ENCODE data around the gene ATF6.

The ATF6 gene

DNA sequence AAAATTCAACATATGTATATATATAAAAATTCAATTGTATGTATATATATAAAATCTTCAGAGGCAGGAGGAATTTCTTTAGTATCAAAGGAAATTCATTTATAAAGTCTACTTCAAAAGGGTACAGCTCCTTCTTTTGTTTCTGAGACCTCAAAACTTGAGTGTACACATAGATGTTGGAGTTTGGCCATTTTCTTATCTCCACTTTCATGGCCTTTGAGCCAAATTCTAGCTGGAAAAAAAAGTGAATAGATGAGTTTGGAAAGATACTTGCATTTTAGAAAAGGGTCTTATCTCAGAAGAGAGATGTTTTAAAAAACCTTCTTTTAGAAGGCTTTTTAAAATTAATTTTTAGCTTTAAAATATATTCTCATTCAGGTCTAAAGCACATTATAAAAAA lies 103.2 kb downstream of the ATF6 start:
- Histone ChIP-seq H3K4me3 (no peak overlapping the region), H3K4me1 (peaks cover 20% of the 10 kb centered on the region)
- in situ Hi-C loops (cut with MboI; ENCODE audit: low sequenced_read_pairs) = no loop called here

DNA sequence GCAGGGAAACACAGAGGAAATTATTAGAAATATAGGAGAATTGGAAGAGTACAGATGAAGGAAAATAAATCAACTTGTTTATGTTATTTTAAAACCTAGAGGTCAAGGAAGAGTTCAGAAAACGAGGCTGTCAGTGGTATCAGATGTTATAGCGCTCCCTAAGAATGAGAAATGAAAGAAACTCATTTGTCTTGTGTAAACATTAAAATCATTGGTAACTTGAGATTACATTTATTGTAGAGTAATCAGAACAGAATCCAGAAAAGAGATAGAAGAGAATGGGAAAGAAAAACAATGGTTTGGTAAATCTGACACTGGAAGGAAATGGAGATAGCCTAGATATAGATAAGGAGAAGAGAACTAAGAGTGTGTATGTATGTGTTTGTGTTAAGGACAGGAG lies 106.4 kb downstream of the ATF6 start:
- in situ Hi-C loops (cut with MboI; ENCODE audit: low sequenced_read_pairs) = no loop called here
- DNase-seq (ENCODE audit: low spot score in 2 of 2) = no peak
- no peaks in the 10 kb centered on the region for H3K9me3 ChIP-seq

More for the DNA sequence above, 103.2 kb downstream of the ATF6 start:
- no peak for DNase-seq (ENCODE audit: low spot score in 2 of 2)
- H3K36me3 ChIP-seq (replicated peaks) = no peaks in the 10 kb centered on the region
- H3K27me3 ChIP-seq (ENCODE audit: low read depth) = no peaks in the 10 kb centered on the region
- H3K9me3 ChIP-seq = no peaks in the 10 kb centered on the region

DNA sequence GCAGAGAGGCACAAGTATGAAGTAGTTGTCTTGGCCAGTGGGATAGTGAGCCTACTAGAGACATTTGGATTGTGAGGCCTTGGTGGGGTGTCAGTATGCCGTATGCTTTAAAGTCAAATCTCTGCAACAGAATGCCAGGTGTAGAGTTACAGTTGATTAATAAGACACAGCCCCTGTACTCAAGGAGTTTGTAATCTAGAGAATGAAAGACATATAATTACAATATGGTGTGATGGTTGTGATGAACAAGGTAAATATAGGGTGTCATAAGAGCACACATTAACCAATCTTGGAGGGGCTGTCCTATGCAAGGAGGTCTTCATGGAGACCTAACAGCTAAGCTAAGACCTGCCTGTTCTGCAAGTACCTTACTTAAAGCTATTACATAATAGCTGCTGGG lies 113.1 kb downstream of the ATF6 start:
- in situ Hi-C loops (cut with MboI; ENCODE audit: low sequenced_read_pairs) = no loop called here
- DNase-seq (ENCODE audit: low spot score in 2 of 2) = no peak
- no peak overlapping the region for H3K4me3 ChIP-seq

More for the DNA sequence above, 106.4 kb downstream of the ATF6 start:
- Histone ChIP-seq H3K4me1 (peaks cover 20% of the 10 kb centered on the region), H3K4me3 (no peak overlapping the region), H3K27me3 (ENCODE audit: low read depth) (no peaks in the 10 kb centered on the region), H3K36me3 (replicated peaks) (no peaks in the 10 kb centered on the region)

DNA sequence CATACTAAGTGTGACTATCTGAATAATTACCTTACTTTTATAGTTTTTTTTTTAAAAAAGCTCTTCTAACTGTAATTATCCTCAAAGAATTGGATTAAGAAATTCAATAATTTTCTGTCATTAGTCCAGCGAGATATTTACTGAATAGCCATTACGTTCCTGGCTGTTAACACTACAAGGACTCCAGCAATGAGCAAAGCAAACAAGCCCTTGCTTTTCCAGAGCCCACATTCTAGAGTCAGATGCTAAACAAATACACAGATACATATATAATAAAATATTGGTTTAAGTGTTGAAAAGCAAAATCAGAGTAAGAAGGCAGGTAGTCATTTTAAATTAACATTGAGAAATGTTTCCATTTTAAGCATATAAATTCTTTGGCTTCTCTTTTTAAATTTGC lies 118.4 kb downstream of the ATF6 start:
- no peak overlapping the region for H3K4me3 ChIP-seq
- no peaks in the 10 kb centered on the region for H3K27me3 ChIP-seq (ENCODE audit: low read depth)
- DNase-seq (ENCODE audit: low spot score in 2 of 2) = no peak
- H3K4me1 ChIP-seq = no peaks in the 10 kb centered on the region
- H3K36me3 ChIP-seq (replicated peaks) = no peaks in the 10 kb centered on the region
- in situ Hi-C loops (cut with MboI; ENCODE audit: low sequenced_read_pairs) = no loop called here
- no peaks in the 10 kb centered on the region for H3K9me3 ChIP-seq

More for the DNA sequence above, 113.1 kb downstream of the ATF6 start:
- H3K27me3 ChIP-seq (ENCODE audit: low read depth) = no peaks in the 10 kb centered on the region
- no peaks in the 10 kb centered on the region for H3K9me3 ChIP-seq
- no peaks in the 10 kb centered on the region for H3K36me3 ChIP-seq (replicated peaks)
- H3K4me1 ChIP-seq = no peaks in the 10 kb centered on the region

DNA sequence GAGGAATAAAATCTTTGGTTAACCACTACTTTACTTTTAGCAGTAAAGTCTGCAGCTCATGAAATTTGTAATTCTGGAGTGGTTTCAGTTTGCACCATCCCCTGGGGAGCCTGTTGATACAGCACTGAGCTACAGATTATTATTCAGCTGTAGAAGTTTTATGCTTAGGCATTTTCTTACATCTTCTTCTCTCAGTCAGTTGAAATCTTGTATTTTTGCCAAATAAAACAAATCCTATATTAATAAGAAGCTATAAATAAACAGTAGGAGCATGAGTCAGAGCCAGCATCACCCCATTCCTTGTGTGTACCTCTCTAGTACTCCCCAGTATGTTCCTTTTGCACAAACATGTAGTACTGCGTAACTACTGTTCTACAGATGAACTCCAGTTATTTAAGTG lies 118.9 kb downstream of the ATF6 start:
- Histone ChIP-seq H3K4me1 (no peaks in the 10 kb centered on the region), H3K9me3 (no peaks in the 10 kb centered on the region), H3K36me3 (replicated peaks) (no peaks in the 10 kb centered on the region), H3K27me3 (ENCODE audit: low read depth) (no peaks in the 10 kb centered on the region), H3K4me3 (no peak overlapping the region)
- in situ Hi-C loops (cut with MboI; ENCODE audit: low sequenced_read_pairs) = no loop called here
- DNase-seq (ENCODE audit: low spot score in 2 of 2) = no peak

DNA sequence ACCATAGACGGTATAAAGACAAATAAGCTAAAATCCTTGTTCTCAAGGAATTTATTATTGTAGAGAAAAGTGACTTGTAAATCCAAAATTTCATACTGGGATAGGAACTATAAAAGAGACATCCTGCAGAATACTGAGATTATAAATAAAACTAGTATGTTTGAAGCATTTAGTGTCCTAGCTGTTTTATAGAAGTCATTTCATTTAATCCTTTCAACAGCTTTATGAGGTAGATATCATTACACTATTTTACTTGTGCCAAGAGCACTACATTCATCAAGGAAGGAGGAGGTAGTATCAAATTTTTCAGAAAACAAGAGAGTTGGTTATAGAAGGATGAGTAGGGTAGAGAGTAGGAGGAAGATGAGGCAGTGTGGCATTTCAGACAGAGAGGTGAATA lies 119.6 kb downstream of the ATF6 start:
- DNase-seq (ENCODE audit: low spot score in 2 of 2) = no peak
- Histone ChIP-seq H3K36me3 (replicated peaks) (no peaks in the 10 kb centered on the region), H3K4me3 (no peak overlapping the region), H3K27me3 (ENCODE audit: low read depth) (no peaks in the 10 kb centered on the region), H3K9me3 (no peaks in the 10 kb centered on the region), H3K4me1 (no peaks in the 10 kb centered on the region)
- in situ Hi-C loops (cut with MboI; ENCODE audit: low sequenced_read_pairs) = no loop called here

DNA sequence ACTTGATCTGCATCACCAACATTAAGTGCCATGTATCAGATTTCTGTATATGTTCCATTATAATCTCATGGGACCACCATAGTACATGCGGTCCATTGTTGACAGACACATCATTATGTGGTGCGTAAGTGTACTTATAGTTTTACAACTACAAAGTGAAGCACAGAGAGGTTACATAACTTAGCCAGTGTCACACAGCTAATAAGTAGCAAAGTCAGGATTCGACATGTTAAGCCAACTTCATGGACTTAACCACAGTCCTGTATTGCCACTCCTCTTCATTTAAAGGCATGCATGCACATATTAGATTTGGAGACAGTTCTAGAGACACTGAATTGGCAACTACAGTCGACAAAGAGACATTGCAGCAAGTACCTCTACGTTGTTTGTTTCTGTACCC lies 120.5 kb downstream of the ATF6 start:
- H3K4me1 ChIP-seq = no peaks in the 10 kb centered on the region
- H3K9me3 ChIP-seq = no peaks in the 10 kb centered on the region
- no peaks in the 10 kb centered on the region for H3K36me3 ChIP-seq (replicated peaks)
- H3K27me3 ChIP-seq (ENCODE audit: low read depth) = no peaks in the 10 kb centered on the region
- no peak for DNase-seq (ENCODE audit: low spot score in 2 of 2)
- H3K4me3 ChIP-seq = no peak overlapping the region
- in situ Hi-C loops (cut with MboI; ENCODE audit: low sequenced_read_pairs) = no loop called here

DNA sequence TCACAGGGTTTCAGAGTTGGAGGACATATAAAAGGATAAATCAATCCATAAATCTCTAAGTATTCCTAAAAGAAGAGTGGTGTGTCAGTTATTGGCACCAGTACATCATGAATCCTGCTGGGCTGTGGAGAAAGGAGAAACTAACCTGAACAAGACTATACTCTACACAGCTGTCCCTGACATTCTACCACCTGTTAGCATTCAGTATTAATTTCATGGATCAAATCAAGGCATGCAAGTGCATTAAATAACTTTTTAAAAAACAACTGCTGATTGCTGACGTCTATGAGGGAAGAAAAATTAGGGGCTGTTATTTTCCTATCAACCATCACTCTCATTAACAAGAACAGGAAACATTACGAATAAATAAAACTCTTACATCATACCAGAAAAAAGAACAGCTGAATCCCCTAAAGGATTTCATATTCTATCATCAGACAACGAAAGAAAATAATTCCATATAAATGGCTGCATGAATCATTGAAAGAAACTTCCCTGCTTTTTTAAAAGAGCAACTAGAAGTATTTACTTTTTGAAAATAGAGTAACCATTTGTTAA lies 121.7 kb downstream of the ATF6 start:
- in situ Hi-C loops (cut with MboI; ENCODE audit: low sequenced_read_pairs) = no loop called here
- DNase-seq (ENCODE audit: low spot score in 2 of 2) = no peak
- no peaks in the 10 kb centered on the region for H3K4me1 ChIP-seq
- no peaks in the 10 kb centered on the region for H3K9me3 ChIP-seq
- H3K36me3 ChIP-seq (replicated peaks) = no peaks in the 10 kb centered on the region
- no peaks in the 10 kb centered on the region for H3K27me3 ChIP-seq (ENCODE audit: low read depth)
- H3K4me3 ChIP-seq = no peak overlapping the region

DNA sequence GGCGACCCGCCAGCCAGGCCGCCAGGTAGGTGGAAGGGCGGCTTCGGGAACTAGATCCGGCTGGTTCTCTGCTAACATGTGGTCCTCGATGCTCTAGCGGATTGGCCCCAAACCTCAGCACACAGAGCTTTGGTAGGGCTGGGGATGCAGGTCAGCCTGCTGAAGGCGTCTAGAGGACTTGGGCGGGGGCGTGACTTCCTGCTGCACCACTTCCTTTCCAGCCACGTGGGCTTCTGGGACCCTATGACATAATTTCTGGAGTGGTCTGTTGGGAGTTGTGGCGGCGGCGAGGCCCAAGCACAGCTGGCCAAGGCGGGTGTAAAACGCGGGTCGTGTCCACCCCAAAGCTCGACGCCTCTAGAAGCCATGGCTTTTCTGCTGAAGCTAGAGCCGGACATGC lies 124.5 kb downstream of the ATF6 start:
- in situ Hi-C loops (cut with MboI; ENCODE audit: low sequenced_read_pairs) = no loop called here
- no peaks in the 10 kb centered on the region for H3K27me3 ChIP-seq (ENCODE audit: low read depth)
- H3K4me1 ChIP-seq = no peaks in the 10 kb centered on the region
- no peak for DNase-seq (ENCODE audit: low spot score in 2 of 2)
- H3K4me3 ChIP-seq = no peak overlapping the region
- H3K9me3 ChIP-seq = no peaks in the 10 kb centered on the region
- no peaks in the 10 kb centered on the region for H3K36me3 ChIP-seq (replicated peaks)

DNA sequence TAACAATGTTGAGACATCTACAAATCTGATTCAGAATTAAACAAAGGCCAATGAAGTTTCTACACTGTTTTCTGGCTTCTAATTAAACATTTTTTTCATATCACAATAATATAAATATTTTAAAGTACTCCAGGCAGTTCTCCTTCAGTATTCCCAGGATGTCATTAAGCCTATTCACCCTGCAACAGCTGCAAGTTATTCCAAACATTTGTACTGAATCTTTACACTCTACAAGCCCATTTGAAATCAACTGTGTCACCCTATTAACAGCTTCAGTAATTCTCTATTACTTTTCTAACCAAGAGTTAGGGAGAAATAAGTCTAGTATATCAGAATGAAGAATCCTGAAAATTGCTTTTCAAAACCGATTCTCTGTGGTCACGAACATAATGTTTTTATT lies 133.0 kb downstream of the ATF6 start:
- Histone ChIP-seq H3K4me3 (no peak overlapping the region), H3K4me1 (peaks cover 3% of the 10 kb centered on the region; the same call in 1 of the 2 replicates), H3K27me3 (ENCODE audit: low read depth) (no peaks in the 10 kb centered on the region), H3K9me3 (no peaks in the 10 kb centered on the region), H3K36me3 (replicated peaks) (no peaks in the 10 kb centered on the region)
- DNase-seq (ENCODE audit: low spot score in 2 of 2) = no peak
- in situ Hi-C loops (cut with MboI; ENCODE audit: low sequenced_read_pairs) = no loop called here

DNA sequence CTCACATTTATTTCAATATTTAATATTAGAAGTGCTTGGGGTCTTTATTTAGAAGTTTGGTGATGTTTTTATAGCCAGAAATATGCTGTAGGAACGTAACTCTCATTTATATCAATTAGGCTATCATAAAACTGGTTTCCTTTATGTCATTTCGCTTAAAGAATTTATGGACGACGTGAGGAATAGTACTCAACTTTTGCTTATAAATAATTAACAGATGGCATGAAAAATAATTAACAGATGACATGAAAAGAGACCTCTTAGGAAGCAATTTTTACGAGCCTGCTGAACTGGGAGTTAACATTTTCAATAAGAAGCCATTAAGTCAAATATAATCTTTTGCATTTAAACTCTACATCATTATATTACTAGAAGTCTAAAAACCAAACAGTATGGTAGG lies 134.0 kb downstream of the ATF6 start:
- Histone ChIP-seq H3K4me1 (peaks cover 3% of the 10 kb centered on the region; the same call in 1 of the 2 replicates), H3K36me3 (replicated peaks) (no peaks in the 10 kb centered on the region), H3K9me3 (no peaks in the 10 kb centered on the region), H3K4me3 (no peak overlapping the region), H3K27me3 (ENCODE audit: low read depth) (no peaks in the 10 kb centered on the region)
- in situ Hi-C loops (cut with MboI; ENCODE audit: low sequenced_read_pairs) = no loop called here
- no peak for DNase-seq (ENCODE audit: low spot score in 2 of 2)

DNA sequence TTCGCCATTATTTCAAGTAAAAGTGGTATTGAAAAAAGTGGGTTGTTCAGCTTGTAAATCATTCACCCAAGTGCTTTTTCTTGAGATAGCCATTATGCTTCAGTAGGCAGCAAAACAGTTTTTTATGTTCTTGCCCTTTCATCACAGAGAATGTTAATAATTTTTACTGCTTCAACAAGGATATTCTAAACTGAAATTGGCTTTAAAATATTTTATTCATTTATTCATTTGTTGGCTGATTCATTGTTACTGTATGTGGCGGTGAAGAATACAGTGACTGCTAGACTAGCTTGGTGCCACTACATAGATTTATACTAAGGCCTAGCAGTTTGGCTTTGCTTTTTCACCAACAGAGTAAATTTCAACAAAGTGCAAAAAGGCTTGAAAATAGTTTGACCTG lies 136.1 kb downstream of the ATF6 start:
- no peak for DNase-seq (ENCODE audit: low spot score in 2 of 2)
- in situ Hi-C loops (cut with MboI; ENCODE audit: low sequenced_read_pairs) = no loop called here
- Histone ChIP-seq H3K27me3 (ENCODE audit: low read depth) (no peaks in the 10 kb centered on the region), H3K9me3 (no peaks in the 10 kb centered on the region), H3K4me1 (peaks cover 3% of the 10 kb centered on the region; the same call in 1 of the 2 replicates), H3K4me3 (no peak overlapping the region), H3K36me3 (replicated peaks) (no peaks in the 10 kb centered on the region)

DNA sequence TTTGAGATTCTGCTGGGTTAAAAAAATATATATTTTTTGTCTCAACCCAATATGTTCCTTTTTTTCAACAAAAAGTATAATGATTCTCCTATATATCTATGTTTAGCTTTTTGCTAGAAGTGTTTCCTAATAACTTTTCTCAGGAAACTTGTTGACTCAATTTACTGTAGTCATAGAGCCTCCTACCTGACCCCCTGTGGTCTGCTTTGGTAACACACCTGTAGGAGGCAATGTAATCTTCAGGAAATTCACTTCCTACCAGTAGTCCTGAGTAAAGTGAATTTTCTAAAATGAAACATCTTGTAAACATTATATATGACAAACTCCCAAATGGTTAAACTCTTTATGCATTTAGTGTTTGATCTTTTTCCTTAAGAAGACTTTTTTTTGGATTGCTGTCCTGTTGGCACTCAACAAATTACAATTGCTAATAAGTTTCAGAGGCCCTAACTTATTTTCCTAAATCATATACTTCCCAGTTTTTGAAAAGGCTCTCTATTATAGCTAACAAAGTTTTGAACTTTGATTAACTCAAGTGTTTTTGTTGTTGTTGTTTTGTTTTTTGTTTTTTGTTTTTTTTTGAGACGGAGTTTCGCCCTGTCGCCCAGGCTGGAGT lies 139.3 kb downstream of the ATF6 start:
- Histone ChIP-seq H3K27me3 (ENCODE audit: low read depth) (no peaks in the 10 kb centered on the region), H3K9me3 (no peaks in the 10 kb centered on the region), H3K4me1 (peaks cover 3% of the 10 kb centered on the region; the same call in 1 of the 2 replicates), H3K4me3 (no peak overlapping the region), H3K36me3 (replicated peaks) (no peaks in the 10 kb centered on the region)
- in situ Hi-C loops (cut with MboI; ENCODE audit: low sequenced_read_pairs) = no loop called here
- DNase-seq (ENCODE audit: low spot score in 2 of 2) = peak in 1 of 2 experiments; percentile 33

DNA sequence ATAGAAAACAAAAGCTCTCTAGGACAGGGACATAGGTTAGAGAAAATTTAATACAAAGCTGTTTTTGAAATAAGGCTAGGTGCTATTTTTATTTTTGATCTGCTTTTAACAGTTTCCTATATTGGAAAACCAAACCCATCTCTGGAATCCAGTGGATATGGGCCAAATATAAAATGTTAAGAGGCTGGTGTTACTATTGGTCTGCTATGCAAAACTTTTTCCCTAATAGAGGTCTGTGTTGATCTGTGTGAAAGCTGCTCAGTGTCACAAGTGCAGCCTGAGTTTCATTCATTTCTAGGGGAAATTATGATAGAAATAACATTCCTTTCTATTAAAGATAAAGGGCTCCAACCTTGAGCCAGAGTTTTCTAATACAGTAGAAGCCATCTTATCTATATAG lies 141.1 kb downstream of the ATF6 start:
- H3K4me3 ChIP-seq = no peak overlapping the region
- in situ Hi-C loops (cut with MboI; ENCODE audit: low sequenced_read_pairs) = no loop called here
- H3K9me3 ChIP-seq = no peaks in the 10 kb centered on the region
- H3K4me1 ChIP-seq = no peaks in the 10 kb centered on the region
- no peaks in the 10 kb centered on the region for H3K36me3 ChIP-seq (replicated peaks)
- no peak for DNase-seq (ENCODE audit: low spot score in 2 of 2)
- H3K27me3 ChIP-seq (ENCODE audit: low read depth) = no peaks in the 10 kb centered on the region

DNA sequence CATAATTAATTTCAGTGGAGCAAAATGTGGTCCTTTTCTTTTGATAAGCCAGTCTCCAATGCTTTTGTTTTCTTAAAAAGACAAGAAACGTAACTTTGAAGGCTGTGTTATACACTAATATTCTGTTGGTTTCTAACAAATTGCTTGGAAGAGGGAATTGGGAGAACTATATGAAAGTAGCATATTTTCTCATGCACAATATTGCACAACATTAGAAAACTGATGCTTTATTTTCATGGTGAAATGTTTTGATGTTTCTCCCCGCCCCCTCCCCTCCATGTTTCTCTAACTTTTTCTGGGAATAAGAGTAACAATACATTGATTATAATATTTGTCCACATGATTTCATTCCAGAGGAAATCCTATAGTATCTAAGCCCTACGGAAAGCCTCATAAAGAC lies 142.1 kb downstream of the ATF6 start:
- in situ Hi-C loops (cut with MboI; ENCODE audit: low sequenced_read_pairs) = no loop called here
- no peak overlapping the region for H3K4me3 ChIP-seq
- H3K36me3 ChIP-seq (replicated peaks) = no peaks in the 10 kb centered on the region
- H3K4me1 ChIP-seq = no peaks in the 10 kb centered on the region
- no peak for DNase-seq (ENCODE audit: low spot score in 2 of 2)
- H3K9me3 ChIP-seq = no peaks in the 10 kb centered on the region
- H3K27me3 ChIP-seq (ENCODE audit: low read depth) = no peaks in the 10 kb centered on the region
